OCI-LY1 (cell line): ENCODE measurements around the gene FBLIM1.

Experiments
- EZH2 ChIP-seq: fragments of 200-600 bp; sonication (generic), shearing (Covaris generic); IDR thresholded peaks from 2 replicates; pipeline ENCODE4 v1.8.0; 2017; ENCODE audit warnings: borderline replicate concordance, mixed run types, mild to moderate bottlenecking, antibody characterized with exemption, low read length, moderate library complexity, mixed read lengths
- TF ChIP-seq, protein P1 (sequence below): fragments of 200-600 bp; sonication (generic), shearing (Covaris generic); IDR thresholded peaks from 2 replicates; pipeline ENCODE4 v1.5.1; 2017; ENCODE audit warnings: mild to moderate bottlenecking, antibody characterized with exemption, low read length, moderate library complexity, mixed read lengths

DNA sequence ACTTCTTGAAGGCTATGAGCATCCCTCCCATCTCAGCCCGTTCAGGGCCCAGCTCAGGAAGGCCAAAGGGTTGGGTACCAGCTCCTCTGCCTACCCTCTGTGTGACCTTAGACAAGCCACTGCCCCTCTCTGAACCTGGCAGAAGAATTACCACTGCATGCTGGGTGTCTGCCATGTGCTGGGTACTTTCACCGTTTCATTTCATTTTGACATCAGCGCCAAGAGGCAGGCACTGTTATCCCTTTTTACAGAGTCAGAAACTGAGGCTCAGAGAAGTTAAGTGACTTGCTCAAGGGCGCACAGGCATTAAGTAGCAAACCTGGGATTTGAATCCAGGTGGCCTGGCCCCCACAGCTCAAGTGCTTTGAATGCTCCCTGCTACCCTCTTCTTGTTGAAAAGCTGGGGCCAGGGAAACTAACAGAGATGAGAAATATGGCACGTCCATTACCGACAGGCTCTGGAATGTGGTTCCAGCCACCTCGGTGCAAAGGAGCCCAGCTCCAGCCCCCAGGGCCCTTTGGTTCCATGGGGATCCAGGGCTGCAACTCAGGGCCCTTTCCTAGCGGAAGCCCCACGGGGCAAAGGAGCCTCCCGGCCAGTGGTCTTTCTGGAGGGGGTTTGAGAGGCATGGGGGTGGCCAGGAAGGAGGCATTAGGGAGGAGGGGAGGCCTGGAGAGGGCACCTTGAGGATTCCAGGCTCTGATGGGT lies 9.8 kb upstream of the FBLIM1 start:
- TF ChIP-seq, protein P1, sequence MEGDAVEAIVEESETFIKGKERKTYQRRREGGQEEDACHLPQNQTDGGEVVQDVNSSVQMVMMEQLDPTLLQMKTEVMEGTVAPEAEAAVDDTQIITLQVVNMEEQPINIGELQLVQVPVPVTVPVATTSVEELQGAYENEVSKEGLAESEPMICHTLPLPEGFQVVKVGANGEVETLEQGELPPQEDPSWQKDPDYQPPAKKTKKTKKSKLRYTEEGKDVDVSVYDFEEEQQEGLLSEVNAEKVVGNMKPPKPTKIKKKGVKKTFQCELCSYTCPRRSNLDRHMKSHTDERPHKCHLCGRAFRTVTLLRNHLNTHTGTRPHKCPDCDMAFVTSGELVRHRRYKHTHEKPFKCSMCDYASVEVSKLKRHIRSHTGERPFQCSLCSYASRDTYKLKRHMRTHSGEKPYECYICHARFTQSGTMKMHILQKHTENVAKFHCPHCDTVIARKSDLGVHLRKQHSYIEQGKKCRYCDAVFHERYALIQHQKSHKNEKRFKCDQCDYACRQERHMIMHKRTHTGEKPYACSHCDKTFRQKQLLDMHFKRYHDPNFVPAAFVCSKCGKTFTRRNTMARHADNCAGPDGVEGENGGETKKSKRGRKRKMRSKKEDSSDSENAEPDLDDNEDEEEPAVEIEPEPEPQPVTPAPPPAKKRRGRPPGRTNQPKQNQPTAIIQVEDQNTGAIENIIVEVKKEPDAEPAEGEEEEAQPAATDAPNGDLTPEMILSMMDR: no peak
- TF ChIP-seq EZH2: no peak
